OCI-LY1 (cell line): ENCODE measurements around the gene OSBPL3.

ENCODE experiments used
- CTCF ChIP-seq: fragments of 200-600 bp; sonication (generic), shearing (Covaris generic); IDR thresholded peaks from 2 replicates; pipeline ENCODE4 v1.5.1; 2017; ENCODE audit warnings: mild to moderate bottlenecking, antibody characterized with exemption, low read length, moderate library complexity, mixed read lengths
- EZH2 ChIP-seq: fragments of 200-600 bp; sonication (generic), shearing (Covaris generic); IDR thresholded peaks from 2 replicates; pipeline ENCODE4 v1.8.0; 2017; ENCODE audit warnings: borderline replicate concordance, mixed run types, mild to moderate bottlenecking, antibody characterized with exemption, low read length, moderate library complexity, mixed read lengths

- no peak for TF ChIP-seq CTCF
- no peak for TF ChIP-seq EZH2
Observed at GRCh38 chr7:24975644-24976260, 4.2 kb downstream of the OSBPL3 start.
